Neural cell (in vitro differentiated cells): ENCODE results near the gene LPIN1. TPM values are rescaled to one million over a fixed set of nuclear protein-coding genes. Genes with fewer than 3 reads are reported as not detected.

Source experiments
- H2AFZ ChIP-seq: fragments of 200-600, 300-800 bp; sonication (generic), shearing (Covaris generic); 2 replicates; pipeline ENCODE4 v1.6.0; 2014; ENCODE audit warnings: low read depth, mild to moderate bottlenecking, antibody characterized with exemption, low read length, moderate library complexity
- H3F3A ChIP-seq: fragments of 200-600 bp; shearing (Covaris generic); 2 replicates; pipeline ENCODE4 v1.6.1; 2016; ENCODE audit warnings: mild to moderate bottlenecking, moderate library complexity, mixed read lengths, antibody characterized with exemption, low read length; ENCODE audit not compliant: insufficient read depth, poor library complexity, severe bottlenecking
- H3K27ac ChIP-seq: fragments of 200-600, 300-800 bp; sonication (generic), shearing (Covaris generic); 2 replicates; pipeline ENCODE4 v1.5.1; 2014; ENCODE audit warnings: mild to moderate bottlenecking, low read length, moderate library complexity
- H3K27me3 ChIP-seq: fragments of 300-800, 200-600 bp; sonication (generic), shearing (Covaris generic); 2 replicates; pipeline ENCODE4 v1.6.0; 2014; ENCODE audit warnings: mild to moderate bottlenecking, low read depth, low read length, moderate library complexity; ENCODE audit not compliant: insufficient read depth
- H3K36me3 ChIP-seq: fragments of 300-800, 200-600 bp; sonication (generic), shearing (Covaris generic); 2 replicates; pipeline ENCODE4 v1.5.1; 2014; ENCODE audit warnings: mild to moderate bottlenecking, antibody characterized with exemption, low read length, moderate library complexity; ENCODE audit not compliant: insufficient read depth
- H3K4me2 ChIP-seq: fragments of 300-800, 200-600 bp; sonication (generic), shearing (Covaris generic); 2 replicates; pipeline ENCODE4 v1.6.0; 2014; ENCODE audit warnings: mild to moderate bottlenecking, low read length
- H3K4me3 ChIP-seq: fragments of 300-800, 200-600 bp; sonication (generic), shearing (Covaris generic); 2 replicates; pipeline ENCODE4 v1.5.1; 2014; ENCODE audit warnings: mild to moderate bottlenecking, low read length, moderate library complexity
- H3K79me2 ChIP-seq: fragments of 200-600 bp; shearing (Covaris generic); replicated peaks from 2 replicates; pipeline ENCODE4 v1.6.0; 2014; ENCODE audit warnings: mild to moderate bottlenecking, low read length, moderate library complexity; ENCODE audit not compliant: insufficient read depth
- H3K9ac ChIP-seq: fragments of 300-800, 200-600 bp; sonication (generic), shearing (Covaris generic); 2 replicates; pipeline ENCODE4 v1.6.1; 2016; ENCODE audit warnings: mild to moderate bottlenecking, low read length, mixed read lengths
- H3K9me2 ChIP-seq: fragments of 200-600 bp; shearing (Covaris generic); 2 replicates; pipeline ENCODE4 v1.6.1; 2016; ENCODE audit warnings: mild to moderate bottlenecking, low read length, mixed read lengths; ENCODE audit not compliant: insufficient read depth
- H3K9me3 ChIP-seq: fragments of 200-600, 300-800 bp; sonication (generic), shearing (Covaris generic); 2 replicates; pipeline ENCODE4 v1.6.1; 2016; ENCODE audit warnings: mild to moderate bottlenecking, mixed run types, low read length, moderate library complexity, mixed read lengths
- H4K20me1 ChIP-seq: fragments of 200-600 bp; shearing (Covaris generic); 2 replicates; pipeline ENCODE4 v1.6.1; 2016; ENCODE audit warnings: mild to moderate bottlenecking, mixed run types; ENCODE audit not compliant: insufficient read depth
- EP300 ChIP-seq: fragments of 450-650 bp; conservative IDR thresholded peaks from 2 replicates; pipeline ENCODE4 v1.6.1; 2014; ENCODE audit warnings: antibody characterized with exemption, mild to moderate bottlenecking, moderate library complexity; ENCODE audit not compliant: poor library complexity, severe bottlenecking
- EZH2 ChIP-seq: fragments of 200-600, 300-800 bp; shearing (Covaris generic), sonication (generic); IDR thresholded peaks from 2 replicates; pipeline ENCODE4 v1.6.1; 2014; ENCODE audit warnings: antibody characterized with exemption, low read length, borderline replicate concordance, mild to moderate bottlenecking; ENCODE audit not compliant: insufficient read depth, poor library complexity, severe bottlenecking
- MXI1 ChIP-seq: fragments of 450-650 bp; conservative IDR thresholded peaks from 2 replicates; pipeline ENCODE4 v1.6.1; 2014; ENCODE audit warnings: antibody characterized with exemption, mild to moderate bottlenecking; ENCODE audit not compliant: poor library complexity, severe bottlenecking
- POLR2AphosphoS5 ChIP-seq: IDR thresholded peaks from 2 replicates; pipeline ENCODE4 v1.6.1; 2012
- RAD21 ChIP-seq: fragments of 450-650 bp; conservative IDR thresholded peaks from 2 replicates; pipeline ENCODE4 v1.6.1; 2014; ENCODE audit warnings: antibody characterized with exemption, mild to moderate bottlenecking, moderate library complexity
- SMC3 ChIP-seq: fragments of 450-650 bp; conservative IDR thresholded peaks from 2 replicates; pipeline ENCODE4 v1.6.1; 2014; ENCODE audit warnings: antibody characterized with exemption, mild to moderate bottlenecking, moderate library complexity; ENCODE audit not compliant: poor library complexity
- TAF1 ChIP-seq: IDR thresholded peaks from 2 replicates; pipeline ENCODE4 v1.6.1; 2012; ENCODE audit warnings: low read depth
- polyA plus RNA-seq: library from polyadenylated mRNA; depleted of rRNA; stranded (reverse); fragments of >200 nt; gene quantifications from 2 replicates; pipeline ENCODE4 v1.2.3, GENCODE V29; 2014
- TF ChIP-seq, protein P1 (sequence below): IDR thresholded peaks from 2 replicates; pipeline ENCODE4 v1.6.1; 2012; ENCODE audit warnings: borderline replicate concordance
- TF ChIP-seq, protein P2 (sequence below): fragments of 450-650 bp; IDR thresholded peaks from 2 replicates; pipeline ENCODE4 v1.5.1; 2014; ENCODE audit warnings: antibody characterized with exemption, mild to moderate bottlenecking, moderate library complexity; ENCODE audit not compliant: poor library complexity, severe bottlenecking

Gene LPIN1
- polyA plus RNA-seq, 1 donor from 2014 or later: 47.5 TPM

DNA sequence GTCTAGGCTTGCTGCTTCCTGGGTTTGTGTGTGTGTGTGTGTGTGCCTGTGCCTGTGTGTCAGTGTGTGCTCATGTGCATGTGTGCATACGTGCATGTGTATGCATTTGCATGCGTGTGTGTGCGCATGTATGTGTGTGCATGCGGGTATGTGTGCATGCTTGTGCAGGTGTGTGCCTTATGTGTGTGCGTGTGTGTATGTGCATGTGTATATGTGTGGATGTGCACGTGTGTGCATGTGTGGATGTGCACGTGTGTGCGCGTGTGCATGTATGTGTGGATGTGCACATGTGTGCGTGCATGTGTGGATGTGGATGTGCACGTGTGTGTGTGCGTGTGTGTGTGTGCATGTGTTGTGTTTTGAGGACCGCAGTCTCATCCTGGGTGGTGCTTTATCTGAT lies 42.8 kb downstream of the LPIN1 start:
- no peaks in the 10 kb centered on the region for H3K9me3 ChIP-seq
- H3K36me3 ChIP-seq: peaks cover 9% of the 10 kb centered on the region
- no peak overlapping the region for H3K9ac ChIP-seq
- H3K4me2 ChIP-seq: no peak overlapping the region
- H3F3A ChIP-seq: no peaks in the 10 kb centered on the region
- no peak overlapping the region for H3K27ac ChIP-seq
- H3K79me2 ChIP-seq: no peaks in the 10 kb centered on the region
- H3K27me3 ChIP-seq: no peaks in the 10 kb centered on the region
- H3K9me2 ChIP-seq: no peaks in the 10 kb centered on the region
- no peak overlapping the region for H2AFZ ChIP-seq
- no peaks in the 10 kb centered on the region for H4K20me1 ChIP-seq
- no peak overlapping the region for H3K4me3 ChIP-seq
- TF ChIP-seq RAD21 (no peak), POLR2AphosphoS5 (no peak), MXI1 (no peak), SMC3 (no peak), TAF1 (no peak), EP300 (no peak), EZH2 (no peak)
- TF ChIP-seq, protein P1, sequence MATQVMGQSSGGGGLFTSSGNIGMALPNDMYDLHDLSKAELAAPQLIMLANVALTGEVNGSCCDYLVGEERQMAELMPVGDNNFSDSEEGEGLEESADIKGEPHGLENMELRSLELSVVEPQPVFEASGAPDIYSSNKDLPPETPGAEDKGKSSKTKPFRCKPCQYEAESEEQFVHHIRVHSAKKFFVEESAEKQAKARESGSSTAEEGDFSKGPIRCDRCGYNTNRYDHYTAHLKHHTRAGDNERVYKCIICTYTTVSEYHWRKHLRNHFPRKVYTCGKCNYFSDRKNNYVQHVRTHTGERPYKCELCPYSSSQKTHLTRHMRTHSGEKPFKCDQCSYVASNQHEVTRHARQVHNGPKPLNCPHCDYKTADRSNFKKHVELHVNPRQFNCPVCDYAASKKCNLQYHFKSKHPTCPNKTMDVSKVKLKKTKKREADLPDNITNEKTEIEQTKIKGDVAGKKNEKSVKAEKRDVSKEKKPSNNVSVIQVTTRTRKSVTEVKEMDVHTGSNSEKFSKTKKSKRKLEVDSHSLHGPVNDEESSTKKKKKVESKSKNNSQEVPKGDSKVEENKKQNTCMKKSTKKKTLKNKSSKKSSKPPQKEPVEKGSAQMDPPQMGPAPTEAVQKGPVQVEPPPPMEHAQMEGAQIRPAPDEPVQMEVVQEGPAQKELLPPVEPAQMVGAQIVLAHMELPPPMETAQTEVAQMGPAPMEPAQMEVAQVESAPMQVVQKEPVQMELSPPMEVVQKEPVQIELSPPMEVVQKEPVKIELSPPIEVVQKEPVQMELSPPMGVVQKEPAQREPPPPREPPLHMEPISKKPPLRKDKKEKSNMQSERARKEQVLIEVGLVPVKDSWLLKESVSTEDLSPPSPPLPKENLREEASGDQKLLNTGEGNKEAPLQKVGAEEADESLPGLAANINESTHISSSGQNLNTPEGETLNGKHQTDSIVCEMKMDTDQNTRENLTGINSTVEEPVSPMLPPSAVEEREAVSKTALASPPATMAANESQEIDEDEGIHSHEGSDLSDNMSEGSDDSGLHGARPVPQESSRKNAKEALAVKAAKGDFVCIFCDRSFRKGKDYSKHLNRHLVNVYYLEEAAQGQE: no peak
- TF ChIP-seq, protein P2, sequence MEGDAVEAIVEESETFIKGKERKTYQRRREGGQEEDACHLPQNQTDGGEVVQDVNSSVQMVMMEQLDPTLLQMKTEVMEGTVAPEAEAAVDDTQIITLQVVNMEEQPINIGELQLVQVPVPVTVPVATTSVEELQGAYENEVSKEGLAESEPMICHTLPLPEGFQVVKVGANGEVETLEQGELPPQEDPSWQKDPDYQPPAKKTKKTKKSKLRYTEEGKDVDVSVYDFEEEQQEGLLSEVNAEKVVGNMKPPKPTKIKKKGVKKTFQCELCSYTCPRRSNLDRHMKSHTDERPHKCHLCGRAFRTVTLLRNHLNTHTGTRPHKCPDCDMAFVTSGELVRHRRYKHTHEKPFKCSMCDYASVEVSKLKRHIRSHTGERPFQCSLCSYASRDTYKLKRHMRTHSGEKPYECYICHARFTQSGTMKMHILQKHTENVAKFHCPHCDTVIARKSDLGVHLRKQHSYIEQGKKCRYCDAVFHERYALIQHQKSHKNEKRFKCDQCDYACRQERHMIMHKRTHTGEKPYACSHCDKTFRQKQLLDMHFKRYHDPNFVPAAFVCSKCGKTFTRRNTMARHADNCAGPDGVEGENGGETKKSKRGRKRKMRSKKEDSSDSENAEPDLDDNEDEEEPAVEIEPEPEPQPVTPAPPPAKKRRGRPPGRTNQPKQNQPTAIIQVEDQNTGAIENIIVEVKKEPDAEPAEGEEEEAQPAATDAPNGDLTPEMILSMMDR: no peak

DNA sequence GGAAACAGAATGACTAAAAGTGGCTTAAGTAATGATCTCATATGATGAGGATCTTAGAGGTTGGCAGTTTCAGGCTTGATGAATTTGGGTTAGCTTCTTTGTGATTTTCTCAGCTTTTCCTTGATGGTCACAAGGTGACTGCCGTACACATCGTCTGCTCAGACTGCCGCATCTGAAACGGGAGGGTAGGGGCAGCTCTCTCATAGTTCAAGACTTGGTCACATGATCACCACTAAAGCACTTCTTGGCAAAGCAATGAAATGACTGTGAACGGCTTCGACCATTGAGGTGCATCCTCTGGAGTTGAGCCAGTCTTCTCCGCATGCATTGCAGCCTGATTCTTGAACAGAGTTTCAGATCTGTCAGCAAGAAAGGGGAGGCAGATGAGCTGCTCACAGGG lies 43.8 kb downstream of the LPIN1 start:
- no peak overlapping the region for H3K27ac ChIP-seq
- no peaks in the 10 kb centered on the region for H3K27me3 ChIP-seq
- no peak overlapping the region for H3K4me3 ChIP-seq
- H3K9me2 ChIP-seq: no peaks in the 10 kb centered on the region
- H4K20me1 ChIP-seq: no peaks in the 10 kb centered on the region
- H3K36me3 ChIP-seq: peaks cover 9% of the 10 kb centered on the region
- no peaks in the 10 kb centered on the region for H3K9me3 ChIP-seq
- no peaks in the 10 kb centered on the region for H3F3A ChIP-seq
- H3K9ac ChIP-seq: no peak overlapping the region
- no peak overlapping the region for H2AFZ ChIP-seq
- H3K79me2 ChIP-seq: no peaks in the 10 kb centered on the region
- TF ChIP-seq TAF1 (no peak), SMC3 (no peak)
- TF ChIP-seq, protein P1: no peak
- TF ChIP-seq, protein P2: no peak
- no peak overlapping the region for H3K4me2 ChIP-seq
